GM06990 (cell line): ENCODE results near the gene SCN3A.

ENCODE experiments used
- DNase-seq: peaks from one replicate; pipeline ENCODE4 v3.0.0-alpha.2; 2011; ENCODE audit not compliant: insufficient read length; ENCODE audit errors: extremely low read depth
- H3K27me3 ChIP-seq: replicated peaks from 2 replicates; pipeline ENCODE4 v1.6.0; 2011; ENCODE audit warnings: low read length; ENCODE audit not compliant: control insufficient read depth, insufficient read depth
- H3K36me3 ChIP-seq: 2 replicates; pipeline ENCODE4 v1.5.1; 2011; ENCODE audit warnings: low read length; ENCODE audit not compliant: control insufficient read depth, insufficient read depth
- H3K4me3 ChIP-seq: replicated peaks from 2 replicates; pipeline ENCODE4 v1.5.1; 2011; ENCODE audit warnings: low read depth, mild to moderate bottlenecking, control low read depth, low read length
- CTCF ChIP-seq: IDR thresholded peaks from 2 replicates; pipeline ENCODE4 v1.5.1; 2011; ENCODE audit warnings: low read length, control low read depth, mild to moderate bottlenecking, inconsistent platforms; ENCODE audit not compliant: insufficient read depth, poor library complexity, severe bottlenecking

The SCN3A gene

DNA sequence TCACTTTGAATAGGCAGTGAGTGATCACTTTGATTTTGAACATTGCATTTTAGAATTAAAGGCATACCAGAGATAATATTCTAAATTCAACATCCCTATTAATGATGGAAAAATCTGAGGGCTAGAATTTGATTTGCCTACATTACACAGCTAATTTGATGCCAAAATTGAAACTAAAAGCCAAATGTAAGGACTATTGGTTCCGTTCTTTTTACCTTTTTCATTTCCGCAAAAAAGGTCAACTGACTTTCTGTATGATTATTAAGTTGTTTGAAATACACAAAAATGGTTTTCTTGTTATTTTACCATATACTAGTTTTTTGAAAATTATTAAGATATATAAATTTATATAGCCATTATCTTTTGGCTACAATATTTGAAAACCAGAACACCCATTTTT lies 117.5 kb downstream of the SCN3A start:
- TF ChIP-seq CTCF = no peak
- Histone ChIP-seq H3K4me3 (no peak overlapping the region), H3K27me3 (no peaks in the 10 kb centered on the region), H3K36me3 (no peaks in the 10 kb centered on the region)
- no peak for DNase-seq

- H3K36me3 ChIP-seq = no peaks in the 10 kb centered on the region
- H3K4me3 ChIP-seq = no peak overlapping the region
- TF ChIP-seq CTCF = no peak
- DNase-seq = no peak
- H3K27me3 ChIP-seq = no peaks in the 10 kb centered on the region
Observed at GRCh38 chr2:165083326-165083725, 120.5 kb downstream of the SCN3A start.

DNA sequence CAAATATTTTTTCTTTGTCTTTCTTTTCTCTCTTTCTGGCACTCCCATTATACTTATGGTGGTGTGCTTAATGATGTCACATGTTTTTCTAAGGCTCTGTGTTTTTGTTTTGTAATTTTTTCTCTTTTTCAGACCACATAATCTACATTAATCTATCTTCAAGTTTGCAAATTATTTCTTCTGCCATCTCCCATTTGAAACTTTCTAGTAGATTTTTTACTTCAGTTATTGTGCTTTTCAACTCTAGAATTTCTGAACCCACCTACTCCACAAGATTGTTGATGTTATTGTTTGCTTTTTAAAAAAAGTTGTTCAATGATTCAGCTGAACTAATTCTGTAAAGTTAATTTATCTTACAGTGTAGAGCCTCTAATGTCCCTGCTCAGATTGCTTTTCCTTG lies 121.4 kb downstream of the SCN3A start:
- H3K36me3 ChIP-seq = no peaks in the 10 kb centered on the region
- H3K4me3 ChIP-seq = no peak overlapping the region
- TF ChIP-seq CTCF = no peak
- H3K27me3 ChIP-seq = no peaks in the 10 kb centered on the region
- DNase-seq = no peak

DNA sequence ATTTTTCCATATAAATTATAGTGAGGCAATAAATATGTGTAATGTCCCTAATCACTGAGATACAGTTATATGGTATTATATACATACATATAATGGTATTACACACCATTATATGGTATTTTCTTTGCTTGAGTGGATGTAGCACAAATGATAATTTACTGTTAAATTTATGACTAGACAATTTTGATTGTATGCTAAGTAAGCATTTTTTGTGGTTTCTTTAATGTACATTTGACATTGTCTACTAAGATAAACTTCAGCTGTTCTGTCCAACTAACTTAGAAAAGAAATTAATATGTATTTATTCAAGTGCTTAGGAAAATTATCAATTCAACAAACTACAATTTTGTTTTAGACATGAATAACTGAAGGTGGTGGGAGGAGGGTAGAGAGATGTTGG lies 122.6 kb downstream of the SCN3A start:
- TF ChIP-seq CTCF = no peak
- no peak for DNase-seq
- Histone ChIP-seq H3K36me3 (no peaks in the 10 kb centered on the region), H3K4me3 (no peak overlapping the region), H3K27me3 (no peaks in the 10 kb centered on the region)

- TF ChIP-seq CTCF = no peak
- no peak for DNase-seq
- no peak overlapping the region for H3K4me3 ChIP-seq
- no peaks in the 10 kb centered on the region for H3K27me3 ChIP-seq
- H3K36me3 ChIP-seq = no peaks in the 10 kb centered on the region
Observed at GRCh38 chr2:165079432-165079831, 124.4 kb downstream of the SCN3A start.

DNA sequence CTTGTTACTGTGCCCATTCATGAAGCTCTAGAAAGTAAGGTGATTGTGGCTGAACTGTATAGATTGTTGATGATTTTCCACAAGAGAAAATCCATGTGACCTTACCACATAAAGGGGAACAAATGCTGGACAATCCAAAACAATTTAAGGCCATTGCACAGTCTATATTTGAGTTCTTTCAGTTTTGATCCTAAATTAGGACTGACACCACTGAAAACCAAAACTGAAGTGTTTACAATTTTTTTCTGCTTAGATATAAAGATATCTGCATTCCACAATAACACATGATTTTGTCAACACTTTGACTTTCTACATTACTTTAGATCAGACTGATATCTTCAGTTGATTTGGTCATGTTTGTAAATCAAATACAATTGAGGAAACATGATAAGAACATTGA lies 124.9 kb downstream of the SCN3A start:
- TF ChIP-seq CTCF = no peak
- no peaks in the 10 kb centered on the region for H3K27me3 ChIP-seq
- no peak for DNase-seq
- no peak overlapping the region for H3K4me3 ChIP-seq
- H3K36me3 ChIP-seq = no peaks in the 10 kb centered on the region
